Skeletal muscle tissue (tissue), 4 donors: ENCODE data around the gene ATP9A. TPM values are rescaled to one million over a fixed set of nuclear protein-coding genes. Genes with fewer than 3 reads are reported as not detected.

ENCODE experiments used
- H3K27ac ChIP-seq: one replicate; pipeline ENCODE4 v1.7.0; 2013; ENCODE audit warnings: mild to moderate bottlenecking, low read depth, low read length, inconsistent platforms
- H3K27me3 ChIP-seq, 3 donors: one replicate each; pipeline ENCODE4 v1.7.0; 2013; ENCODE audit warnings: low read length in 3 of 3; ENCODE audit not compliant: control insufficient read depth in 3 of 3, insufficient read depth in 3 of 3
- H3K36me3 ChIP-seq, 3 donors: one replicate each; pipeline ENCODE4 v1.7.0; 2013; ENCODE audit warnings: low read length in 3 of 3; ENCODE audit not compliant: control insufficient read depth in 3 of 3, insufficient read depth in 3 of 3
- H3K4me1 ChIP-seq, 3 donors: one replicate each; pipeline ENCODE4 v1.7.0; 2013; ENCODE audit warnings: low read length in 3 of 3, mild to moderate bottlenecking in 3 of 3; ENCODE audit not compliant: control insufficient read depth in 3 of 3, insufficient read depth in 3 of 3
- H3K4me3 ChIP-seq, 3 donors: one replicate each; pipeline ENCODE4 v1.7.0; 2013; ENCODE audit warnings: low read length in 3 of 3
- H3K9ac ChIP-seq, 3 donors: one replicate each; pipeline ENCODE4 v1.7.0; 2013; ENCODE audit warnings: low read length in 3 of 3, mild to moderate bottlenecking in 3 of 3, moderate library complexity in 2 of 3, low read depth in 1 of 3
- H3K9me3 ChIP-seq, 3 donors: one replicate each; pipeline ENCODE4 v1.7.0; 2013; ENCODE audit warnings: low read length in 3 of 3; ENCODE audit not compliant: control insufficient read depth in 3 of 3
- total RNA-seq: library from RNA; depleted of rRNA; stranded (reverse); fragments of >200 nt; gene quantifications from one replicate; pipeline ENCODE4 v1.2.3, GENCODE V29; 2014
- donor health status: Osteomylitis.

ATP9A gene
- total RNA-seq, 1 donor from 2014 or later, result 56.4 TPM

GRCh38 chr20:51715856-51716185 is 52.4 kb downstream of the ATP9A start:
- Histone ChIP-seq H3K27ac (no peak overlapping the region), H3K4me1 (no peaks in the 10 kb centered on the region), H3K9ac (no peak overlapping the region), H3K36me3 (peaks cover 0 to 4% (median 0%) of the 10 kb centered on the region in 3 donors), H3K4me3 (no peak overlapping the region), H3K27me3 (no peaks in the 10 kb centered on the region), H3K9me3 (no peaks in the 10 kb centered on the region)

GRCh38 chr20:51715163-51715855 is 52.9 kb downstream of the ATP9A start:
- H3K36me3 ChIP-seq, result peaks cover 0 to 4% (median 0%) of the 10 kb centered on the region in 3 donors
- no peak overlapping the region for H3K27ac ChIP-seq
- H3K27me3 ChIP-seq, result no peaks in the 10 kb centered on the region
- H3K9me3 ChIP-seq, result no peaks in the 10 kb centered on the region
- no peak overlapping the region for H3K4me3 ChIP-seq
- H3K4me1 ChIP-seq, result no peaks in the 10 kb centered on the region
- H3K9ac ChIP-seq, result no peak overlapping the region

GRCh38 chr20:51713213-51713598 is 55.0 kb downstream of the ATP9A start:
- Histone ChIP-seq H3K27ac (no peak overlapping the region), H3K9me3 (no peaks in the 10 kb centered on the region), H3K4me3 (no peak overlapping the region), H3K36me3 (peaks cover 0 to 4% (median 0%) of the 10 kb centered on the region in 3 donors), H3K9ac (no peak overlapping the region), H3K27me3 (no peaks in the 10 kb centered on the region), H3K4me1 (no peaks in the 10 kb centered on the region)

- Histone ChIP-seq H3K9ac (no peak overlapping the region), H3K36me3 (peaks cover 0 to 4% (median 0%) of the 10 kb centered on the region in 3 donors), H3K27ac (no peak overlapping the region)
Observed at GRCh38 chr20:51712501-51713212, 55.5 kb downstream of the ATP9A start.

GRCh38 chr20:51711426-51711825 is 56.8 kb downstream of the ATP9A start:
- H3K4me3 ChIP-seq, result no peak overlapping the region
- no peaks in the 10 kb centered on the region for H3K9me3 ChIP-seq
- no peak overlapping the region for H3K9ac ChIP-seq
- no peaks in the 10 kb centered on the region for H3K4me1 ChIP-seq
- H3K36me3 ChIP-seq, result peaks cover 0 to 4% (median 4%) of the 10 kb centered on the region in 3 donors
- H3K27ac ChIP-seq, result no peak overlapping the region
- no peaks in the 10 kb centered on the region for H3K27me3 ChIP-seq

More at GRCh38 chr20:51712501-51713212, 55.5 kb downstream of the ATP9A start:
- Histone ChIP-seq H3K4me1 (no peaks in the 10 kb centered on the region), H3K9me3 (no peaks in the 10 kb centered on the region), H3K4me3 (no peak overlapping the region), H3K27me3 (no peaks in the 10 kb centered on the region)

GRCh38 chr20:51710361-51710894 is 57.8 kb downstream of the ATP9A start:
- Histone ChIP-seq H3K9me3 (no peaks in the 10 kb centered on the region), H3K27me3 (no peaks in the 10 kb centered on the region), H3K36me3 (peaks cover 0 to 4% (median 4%) of the 10 kb centered on the region in 3 donors), H3K9ac (no peak overlapping the region), H3K4me1 (no peaks in the 10 kb centered on the region), H3K4me3 (no peak overlapping the region), H3K27ac (no peak overlapping the region)

- Histone ChIP-seq H3K4me3 (no peak overlapping the region), H3K9ac (no peak overlapping the region), H3K27ac (no peak overlapping the region), H3K27me3 (no peaks in the 10 kb centered on the region), H3K36me3 (peaks cover 0 to 4% (median 0%) of the 10 kb centered on the region in 3 donors), H3K9me3 (no peaks in the 10 kb centered on the region), H3K4me1 (no peaks in the 10 kb centered on the region)
Observed at GRCh38 chr20:51705400-51705799, 62.8 kb downstream of the ATP9A start.

GRCh38 chr20:51703400-51704287 is 64.5 kb downstream of the ATP9A start:
- no peaks in the 10 kb centered on the region for H3K9me3 ChIP-seq
- peaks cover 0 to 4% (median 0%) of the 10 kb centered on the region in 3 donors for H3K36me3 ChIP-seq
- no peak overlapping the region for H3K9ac ChIP-seq
- H3K4me3 ChIP-seq, result no peak overlapping the region
- H3K27me3 ChIP-seq, result no peaks in the 10 kb centered on the region
- H3K4me1 ChIP-seq, result no peaks in the 10 kb centered on the region
- H3K27ac ChIP-seq, result no peak overlapping the region

GRCh38 chr20:51702556-51702955 is 65.6 kb downstream of the ATP9A start:
- H3K9me3 ChIP-seq, result no peaks in the 10 kb centered on the region
- no peaks in the 10 kb centered on the region for H3K27me3 ChIP-seq
- no peaks in the 10 kb centered on the region for H3K4me1 ChIP-seq
- H3K4me3 ChIP-seq, result no peak overlapping the region
- H3K27ac ChIP-seq, result no peak overlapping the region
- peaks cover 0 to 4% (median 0%) of the 10 kb centered on the region in 3 donors for H3K36me3 ChIP-seq
- no peak overlapping the region for H3K9ac ChIP-seq
